ENCODE results near the gene LACRT.
"Not testable (repeated sequence)": the region's sequence is repeated elsewhere in the genome, so short reads cannot be mapped to it uniquely, and the experiment has no call there.

Gene LACRT

GRCh38 chr12:54641089-54641488 lies 6.4 kb upstream of the LACRT start:
- H3K4me3 ChIP-seq (replicated peaks; ENCODE audit: low read depth, low read length), result no peak overlapping the region
- no peak for TF ChIP-seq CTCF (IDR thresholded peaks at IDR 0.05; ENCODE audit: low read length, missing control alignments)
- DNase-seq (ENCODE audit: low read depth), result no peak

- DNase-seq (ENCODE audit: low read depth); H3K4me3 ChIP-seq (replicated peaks; ENCODE audit: low read depth, low read length): not testable (repeated sequence)
Measured at GRCh38 chr12:54639112-54639511, 4.4 kb upstream of the LACRT start.

- no peak for TF ChIP-seq CTCF (IDR thresholded peaks at IDR 0.05; ENCODE audit: low read length, missing control alignments)
- no peak for DNase-seq (ENCODE audit: low read depth)
- no peak overlapping the region for H3K4me3 ChIP-seq (replicated peaks; ENCODE audit: low read depth, low read length)
Measured at GRCh38 chr12:54631988-54632728, 2.5 kb downstream of the LACRT start.

GRCh38 chr12:54631551-54631950 lies 3.1 kb downstream of the LACRT start:
- H3K4me3 ChIP-seq (replicated peaks; ENCODE audit: low read depth, low read length), result no peak overlapping the region
- TF ChIP-seq CTCF (IDR thresholded peaks at IDR 0.05; ENCODE audit: low read length, missing control alignments), result no peak
- DNase-seq (ENCODE audit: low read depth), result no peak

GRCh38 chr12:54629925-54630324 lies 4.8 kb downstream of the LACRT start:
- no peak for TF ChIP-seq CTCF (IDR thresholded peaks at IDR 0.05; ENCODE audit: low read length, missing control alignments)
- no peak for DNase-seq (ENCODE audit: low read depth)
- no peak overlapping the region for H3K4me3 ChIP-seq (replicated peaks; ENCODE audit: low read depth, low read length)

- no peak overlapping the region for H3K4me3 ChIP-seq (replicated peaks; ENCODE audit: low read depth, low read length)
- no peak for DNase-seq (ENCODE audit: low read depth)
- no peak for TF ChIP-seq CTCF (IDR thresholded peaks at IDR 0.05; ENCODE audit: low read length, missing control alignments)
Measured at GRCh38 chr12:54628186-54628846, 6.4 kb downstream of the LACRT start.

- no peak for TF ChIP-seq CTCF (IDR thresholded peaks at IDR 0.05; ENCODE audit: low read length, missing control alignments)
- no peak overlapping the region for H3K4me3 ChIP-seq (replicated peaks; ENCODE audit: low read depth, low read length)
- DNase-seq (ENCODE audit: low read depth), result no peak
Measured at GRCh38 chr12:54627304-54627703, 7.4 kb downstream of the LACRT start.
